HG03575 (cell line): ENCODE results near the gene FNBP1L.
"Not testable (repeated sequence)": the region's sequence is repeated elsewhere in the genome, so short reads cannot be mapped to it uniquely, and the experiment has no call there.

Source experiments
- ATAC-seq: cut with Tn5 transposase; IDR thresholded peaks from one replicate; pipeline ENCODE4 v1.9.1; 2021; ENCODE audit not compliant: unreplicated experiment, insufficient number of reproducible peaks, low FRiP score; ENCODE audit errors: extremely low read depth

FNBP1L gene

GRCh38 chr1:93578911-93579825 is 131.2 kb downstream of the FNBP1L start:
- ATAC-seq, result no peak

GRCh38 chr1:93579891-93580290 is 132.0 kb downstream of the FNBP1L start:
- no peak for ATAC-seq

GRCh38 chr1:93581917-93582850 is 134.3 kb downstream of the FNBP1L start:
- no peak for ATAC-seq

GRCh38 chr1:93584261-93585003 is 136.5 kb downstream of the FNBP1L start:
- ATAC-seq, result no peak

GRCh38 chr1:93585059-93585966 is 137.4 kb downstream of the FNBP1L start:
- ATAC-seq, result no peak

GRCh38 chr1:93587354-93587753 is 139.4 kb downstream of the FNBP1L start:
- ATAC-seq, result no peak

GRCh38 chr1:93588206-93588605 is 140.3 kb downstream of the FNBP1L start:
- ATAC-seq, result no peak

GRCh38 chr1:93588955-93589354 is 141.0 kb downstream of the FNBP1L start:
- ATAC-seq, result no peak

- ATAC-seq, result not testable (repeated sequence)
Observed at GRCh38 chr1:93591291-93591675, 143.4 kb downstream of the FNBP1L start.

GRCh38 chr1:93591676-93592550 is 144.0 kb downstream of the FNBP1L start:
- no peak for ATAC-seq

GRCh38 chr1:93592551-93592949 is 144.6 kb downstream of the FNBP1L start:
- ATAC-seq, result no peak

GRCh38 chr1:93593854-93594602 is 146.1 kb downstream of the FNBP1L start:
- no peak for ATAC-seq

GRCh38 chr1:93594603-93594880 is 146.6 kb downstream of the FNBP1L start:
- ATAC-seq, result no peak

- no peak for ATAC-seq
Observed at GRCh38 chr1:93595266-93595665, 147.3 kb downstream of the FNBP1L start.

- ATAC-seq, result no peak
Observed at GRCh38 chr1:93595743-93596142, 147.8 kb downstream of the FNBP1L start.

GRCh38 chr1:93596329-93597089 is 148.6 kb downstream of the FNBP1L start:
- ATAC-seq, result no peak
